Mucosa of rectum (tissue), 2 donors: ENCODE data around the gene ASCL5.
A peak's percentile ranks its signal among the peaks of the same experiment; 100 is the strongest.

ENCODE experiments used
- H3K27ac ChIP-seq, 2 donors: one replicate each; pipeline ENCODE4 v1.7.0; 2013; ENCODE audit warnings: inconsistent platforms in 2 of 2, low read depth in 2 of 2, low read length in 2 of 2
- H3K27me3 ChIP-seq, 2 donors: one replicate each; pipeline ENCODE4 v1.7.0; 2013; ENCODE audit warnings: low read length in 2 of 2; ENCODE audit not compliant: control insufficient read depth in 2 of 2, insufficient read depth in 2 of 2
- H3K36me3 ChIP-seq, 2 donors: one replicate each; pipeline ENCODE4 v1.7.0; 2013; ENCODE audit warnings: low read length in 2 of 2; ENCODE audit not compliant: control insufficient read depth in 2 of 2, insufficient read depth in 2 of 2
- H3K4me1 ChIP-seq, 2 donors: one replicate each; pipeline ENCODE4 v1.7.0; 2013; ENCODE audit warnings: low read length in 2 of 2, mild to moderate bottlenecking in 1 of 2; ENCODE audit not compliant: control insufficient read depth in 2 of 2, insufficient read depth in 2 of 2
- H3K4me3 ChIP-seq, 2 donors: one replicate each; pipeline ENCODE4 v1.7.0; 2013; ENCODE audit warnings: low read length in 2 of 2
- H3K9ac ChIP-seq, 2 donors: one replicate each; pipeline ENCODE4 v1.7.0; 2013; ENCODE audit warnings: low read length in 2 of 2, low read depth in 1 of 2, mild to moderate bottlenecking in 1 of 2
- H3K9me3 ChIP-seq, 2 donors: one replicate each; pipeline ENCODE4 v1.7.0; 2013; ENCODE audit warnings: low read length in 2 of 2; ENCODE audit not compliant: control insufficient read depth in 2 of 2
- donor health status: healthy.
- donor health status: Normal muscosa, but diverticular disease.

ASCL5 gene

GRCh38 chr1:201126832-201127754, at the start of gene ASCL5:
ASCL5 (minus strand) TSS chr1:201127184; CDS start chr1:201115372, 11,812 bp downstream.
- no peak within 1 kb of the TSS for H3K27ac ChIP-seq
- no peaks in the 10 kb centered on the region for H3K9me3 ChIP-seq
- H3K27me3 ChIP-seq: no peaks in the 10 kb centered on the region
- H3K36me3 ChIP-seq: no peaks in the 10 kb centered on the region
- peaks cover 0 to 5% of the 10 kb centered on the region in 2 donors for H3K4me1 ChIP-seq
- H3K4me3 ChIP-seq: no peak within 1 kb of the TSS
- no peak within 1 kb of the TSS for H3K9ac ChIP-seq

GRCh38 chr1:201175820-201176500, 49.0 kb upstream of the ASCL5 start:
- no peak overlapping the region for H3K9ac ChIP-seq

GRCh38 chr1:201173736-201174135, 46.8 kb upstream of the ASCL5 start:
- Histone ChIP-seq H3K36me3 (no peaks in the 10 kb centered on the region), H3K4me1 (peaks cover 6 to 15% of the 10 kb centered on the region in 2 donors), H3K27me3 (no peaks in the 10 kb centered on the region), H3K27ac (no peak overlapping the region), H3K9ac (no peak overlapping the region), H3K9me3 (no peaks in the 10 kb centered on the region), H3K4me3 (no peak overlapping the region)

More at GRCh38 chr1:201175820-201176500, 49.0 kb upstream of the ASCL5 start:
- no peaks in the 10 kb centered on the region for H3K36me3 ChIP-seq
- H3K4me3 ChIP-seq: no peak overlapping the region
- H3K4me1 ChIP-seq: peaks cover 6 to 16% of the 10 kb centered on the region in 2 donors
- H3K27ac ChIP-seq: no peak overlapping the region
- H3K9me3 ChIP-seq: peaks cover 0 to 2% of the 10 kb centered on the region in 2 donors
- no peaks in the 10 kb centered on the region for H3K27me3 ChIP-seq

GRCh38 chr1:201172999-201173610, 46.1 kb upstream of the ASCL5 start:
- no peaks in the 10 kb centered on the region for H3K27me3 ChIP-seq
- no peaks in the 10 kb centered on the region for H3K9me3 ChIP-seq
- H3K36me3 ChIP-seq: no peaks in the 10 kb centered on the region
- H3K4me1 ChIP-seq: peaks cover 6 to 15% of the 10 kb centered on the region in 2 donors
- no peak overlapping the region for H3K4me3 ChIP-seq
- H3K9ac ChIP-seq: no peak overlapping the region
- no peak overlapping the region for H3K27ac ChIP-seq

- Histone ChIP-seq H3K9ac (no peak overlapping the region), H3K27ac (no peak overlapping the region), H3K36me3 (no peaks in the 10 kb centered on the region), H3K4me1 (peaks cover 6 to 15% of the 10 kb centered on the region in 2 donors), H3K4me3 (no peak overlapping the region), H3K9me3 (no peaks in the 10 kb centered on the region), H3K27me3 (no peaks in the 10 kb centered on the region)
Measured at GRCh38 chr1:201172326-201172725, 45.3 kb upstream of the ASCL5 start.

- no peaks in the 10 kb centered on the region for H3K36me3 ChIP-seq
- peak overlapping the region; percentile 89 to 94 for H3K9ac ChIP-seq
- H3K4me3 ChIP-seq: peak overlapping the region; percentile 78 to 82
- H3K27ac ChIP-seq: peak overlapping the region; percentile 87 to 96
- no peaks in the 10 kb centered on the region for H3K27me3 ChIP-seq
- H3K4me1 ChIP-seq: peaks cover 6 to 10% of the 10 kb centered on the region in 2 donors
- no peaks in the 10 kb centered on the region for H3K9me3 ChIP-seq
Measured at GRCh38 chr1:201171063-201172036, 44.4 kb upstream of the ASCL5 start.

GRCh38 chr1:201170533-201171062, 43.6 kb upstream of the ASCL5 start:
- Histone ChIP-seq H3K27ac (peak overlapping the region; percentile 87 to 96), H3K4me1 (peaks cover 6 to 10% of the 10 kb centered on the region in 2 donors), H3K36me3 (no peaks in the 10 kb centered on the region), H3K9me3 (no peaks in the 10 kb centered on the region), H3K4me3 (peak overlapping the region; percentile 78 to 82), H3K27me3 (no peaks in the 10 kb centered on the region), H3K9ac (peak overlapping the region; percentile 89 to 94)

- peaks cover 6 to 10% of the 10 kb centered on the region in 2 donors for H3K4me1 ChIP-seq
- H3K4me3 ChIP-seq: peak overlapping the region in 1 of 2 donors; percentile 65
- peak overlapping the region; percentile 28 to 44 for H3K9ac ChIP-seq
- no peaks in the 10 kb centered on the region for H3K9me3 ChIP-seq
- H3K27me3 ChIP-seq: no peaks in the 10 kb centered on the region
- H3K27ac ChIP-seq: peak overlapping the region; percentile 56 to 96
- H3K36me3 ChIP-seq: no peaks in the 10 kb centered on the region
Measured at GRCh38 chr1:201169971-201170532, 43.1 kb upstream of the ASCL5 start.

- Histone ChIP-seq H3K9ac (no peak overlapping the region), H3K4me1 (peaks cover 6 to 10% of the 10 kb centered on the region in 2 donors), H3K27ac (no peak overlapping the region)
Measured at GRCh38 chr1:201169203-201169602, 42.2 kb upstream of the ASCL5 start.

More at GRCh38 chr1:201169203-201169602, 42.2 kb upstream of the ASCL5 start:
- Histone ChIP-seq H3K4me3 (no peak overlapping the region), H3K9me3 (no peaks in the 10 kb centered on the region), H3K36me3 (no peaks in the 10 kb centered on the region), H3K27me3 (no peaks in the 10 kb centered on the region)
